Prostate gland (tissue), 2 donors: Measurements from ENCODE around the gene SHROOM2. TPM values are rescaled to one million over a fixed set of nuclear protein-coding genes. Genes with fewer than 3 reads are reported as not detected.

Experiments used
- DNase-seq: peaks from one replicate; pipeline ENCODE4 v3.0.0-alpha.2; 2019; ENCODE audit warnings: low spot score
- H3K27ac ChIP-seq, 2 donors: fragments of 200-600 bp; sonication (generic); 2 replicates each; pipeline ENCODE4 v1.5.1; 2017 to 2019
- H3K27me3 ChIP-seq: fragments of 200-600 bp; sonication (generic); replicated peaks from 2 replicates; pipeline ENCODE4 v1.5.1; 2019; ENCODE audit not compliant: insufficient read depth
- H3K36me3 ChIP-seq, 2 donors: fragments of 200-600 bp; sonication (generic); 1 replicate in 1 of 2; 2 replicates in 1 of 2; pipeline versions ENCODE4 v1.5.1 to v1.8.1; 2017 to 2019
- H3K4me1 ChIP-seq: fragments of 200-600 bp; sonication (generic); replicated peaks from 2 replicates; pipeline ENCODE4 v1.5.1; 2019
- H3K4me3 ChIP-seq, 2 donors: fragments of 200-600 bp; sonication (generic); 2 replicates each; pipeline ENCODE4 v1.5.1; 2017 to 2019
- H3K9me3 ChIP-seq: fragments of 200-600 bp; sonication (generic); 2 replicates; pipeline ENCODE4 v1.5.1; 2017
- POLR2A ChIP-seq: fragments of 450-650 bp; IDR thresholded peaks from one replicate; pipeline ENCODE4 v1.6.1; 2016; ENCODE audit warnings: antibody characterized with exemption, mild to moderate bottlenecking
- POLR2AphosphoS5 ChIP-seq: sonication (generic); formaldehyde crosslinking; IDR thresholded peaks from one replicate; pipeline ENCODE4 v1.6.1; 2017; ENCODE audit warnings: antibody characterized with exemption
- WGBS: methylation state at CpG from one replicate; pipeline ENCODE4 v1.1.5; 2018; 5-methylcytosine and 5-hydroxymethylcytosine counted together
- intact Hi-C: fragments of 100-400 bp; cut with DNase I; formaldehyde crosslinking; loops from one replicate; pipeline ENCODE4 v1.14.2; 2022
- total RNA-seq, 2 donors: library from RNA; depleted of rRNA; stranded (reverse); fragments of >200 nt; gene quantifications; one replicate each; pipeline ENCODE4 v1.1.0, GENCODE V29; 2016
- TF ChIP-seq, protein P1 (sequence below), 4 experiments: fragments of 200-600 bp in 2 of 4; fragments of 450-650 bp in 2 of 4; sonication (generic) in 2 of 4; IDR thresholded peaks; 1 replicate in 3 of 4; 2 replicates in 1 of 4; pipeline ENCODE4 v1.5.1; 2016 to 2019; ENCODE audit warnings: antibody characterized with exemption in 4 of 4, mild to moderate bottlenecking in 2 of 4, moderate library complexity in 2 of 4

SHROOM2 gene
- total RNA-seq, 2 donors from 2014 or later: 36.8 to 71.3 TPM

DNA sequence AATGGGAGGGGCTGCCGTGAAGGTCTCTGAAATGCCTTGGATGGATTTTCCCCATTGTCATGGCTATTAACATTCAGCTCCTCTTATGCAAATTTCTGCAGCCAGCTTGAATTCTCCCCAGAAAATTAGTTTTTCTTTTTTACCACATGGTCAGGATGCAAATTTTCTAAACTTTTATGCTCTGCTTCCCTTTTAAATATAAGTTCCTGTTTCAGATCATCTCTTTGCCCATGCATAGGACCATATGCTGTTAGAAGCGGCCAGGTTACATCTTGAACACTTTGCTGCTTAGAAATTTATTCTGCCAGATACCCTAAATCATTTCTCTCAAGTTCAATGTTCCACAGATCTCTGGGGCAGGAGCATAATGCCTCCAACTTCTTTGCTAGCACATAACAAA lies 167.2 kb downstream of the SHROOM2 start:
- no peak for TF ChIP-seq POLR2A
- TF ChIP-seq, protein P1, sequence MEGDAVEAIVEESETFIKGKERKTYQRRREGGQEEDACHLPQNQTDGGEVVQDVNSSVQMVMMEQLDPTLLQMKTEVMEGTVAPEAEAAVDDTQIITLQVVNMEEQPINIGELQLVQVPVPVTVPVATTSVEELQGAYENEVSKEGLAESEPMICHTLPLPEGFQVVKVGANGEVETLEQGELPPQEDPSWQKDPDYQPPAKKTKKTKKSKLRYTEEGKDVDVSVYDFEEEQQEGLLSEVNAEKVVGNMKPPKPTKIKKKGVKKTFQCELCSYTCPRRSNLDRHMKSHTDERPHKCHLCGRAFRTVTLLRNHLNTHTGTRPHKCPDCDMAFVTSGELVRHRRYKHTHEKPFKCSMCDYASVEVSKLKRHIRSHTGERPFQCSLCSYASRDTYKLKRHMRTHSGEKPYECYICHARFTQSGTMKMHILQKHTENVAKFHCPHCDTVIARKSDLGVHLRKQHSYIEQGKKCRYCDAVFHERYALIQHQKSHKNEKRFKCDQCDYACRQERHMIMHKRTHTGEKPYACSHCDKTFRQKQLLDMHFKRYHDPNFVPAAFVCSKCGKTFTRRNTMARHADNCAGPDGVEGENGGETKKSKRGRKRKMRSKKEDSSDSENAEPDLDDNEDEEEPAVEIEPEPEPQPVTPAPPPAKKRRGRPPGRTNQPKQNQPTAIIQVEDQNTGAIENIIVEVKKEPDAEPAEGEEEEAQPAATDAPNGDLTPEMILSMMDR (IDR thresholded peaks at IDR 0.05): no peak
- TF ChIP-seq POLR2AphosphoS5: no peak
- Histone ChIP-seq H3K9me3 (no peaks in the 10 kb centered on the region), H3K27me3 (no peaks in the 10 kb centered on the region), H3K4me1 (no peaks in the 10 kb centered on the region), H3K4me3 (no peak overlapping the region), H3K27ac (no peak overlapping the region), H3K36me3 (no peaks in the 10 kb centered on the region)
- WGBS: 95% methylated on average over 2 of the region's 2 CpGs
- intact Hi-C loops: no loop called here
- DNase-seq: no peak

DNA sequence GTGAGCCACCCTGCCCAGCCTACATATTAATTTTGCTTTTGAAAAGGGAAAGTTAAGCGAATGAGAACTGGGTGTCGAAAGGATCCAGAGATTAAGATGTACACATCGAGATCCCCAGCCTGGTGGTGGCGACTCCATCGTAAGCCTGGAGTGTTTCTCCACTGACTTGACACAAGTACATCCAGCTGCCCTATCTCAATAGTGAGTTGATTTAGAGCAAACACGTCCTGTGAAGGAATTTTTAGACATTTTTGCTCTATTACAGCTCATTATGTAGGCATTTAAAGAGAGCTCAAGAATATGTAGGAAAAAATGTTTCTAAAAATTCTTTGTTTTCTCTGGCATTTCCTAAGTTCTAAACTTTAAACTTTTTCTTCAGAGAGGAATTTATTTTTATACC lies 169.3 kb downstream of the SHROOM2 start:
- 88% methylated on average over 6 of the region's 6 CpGs for WGBS
- TF ChIP-seq POLR2A: no peak
- TF ChIP-seq, protein P1 (IDR thresholded peaks at IDR 0.05): no peak
- TF ChIP-seq POLR2AphosphoS5: no peak
- no peaks in the 10 kb centered on the region for H3K27me3 ChIP-seq
- H3K4me3 ChIP-seq: no peak overlapping the region
- H3K4me1 ChIP-seq: no peaks in the 10 kb centered on the region
- intact Hi-C loops: no loop called here
- H3K27ac ChIP-seq: no peak overlapping the region
- no peaks in the 10 kb centered on the region for H3K9me3 ChIP-seq
- no peak for DNase-seq
- no peaks in the 10 kb centered on the region for H3K36me3 ChIP-seq

DNA sequence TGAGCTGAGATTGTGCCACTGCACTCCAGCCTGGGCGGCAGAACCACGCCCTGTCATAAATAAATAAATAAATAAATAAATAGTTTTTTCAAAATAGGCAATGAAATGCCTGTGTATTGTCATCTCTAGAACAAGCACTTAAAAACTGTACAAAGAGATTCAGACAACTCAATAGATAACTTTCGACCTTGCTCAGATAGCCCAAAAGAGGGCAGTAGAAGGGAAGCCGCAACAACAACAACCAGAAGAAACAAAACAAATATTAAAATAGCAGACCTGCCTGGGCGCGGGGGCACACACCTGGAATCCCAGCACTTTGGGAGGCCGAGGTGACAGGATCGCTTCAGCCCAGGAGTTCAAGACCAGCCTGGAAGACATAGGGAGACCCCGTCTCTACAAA lies 171.5 kb downstream of the SHROOM2 start:
- intact Hi-C loops: no loop called here
- Histone ChIP-seq H3K4me3 (no peak overlapping the region), H3K36me3 (no peaks in the 10 kb centered on the region), H3K27ac (no peak overlapping the region), H3K4me1 (no peaks in the 10 kb centered on the region), H3K27me3 (no peaks in the 10 kb centered on the region), H3K9me3 (no peaks in the 10 kb centered on the region)
- TF ChIP-seq, protein P1 (IDR thresholded peaks at IDR 0.05): no peak
- TF ChIP-seq POLR2AphosphoS5: no peak
- TF ChIP-seq POLR2A: no peak
- WGBS: 95% methylated on average over 9 of the region's 9 CpGs
- DNase-seq: no peak

DNA sequence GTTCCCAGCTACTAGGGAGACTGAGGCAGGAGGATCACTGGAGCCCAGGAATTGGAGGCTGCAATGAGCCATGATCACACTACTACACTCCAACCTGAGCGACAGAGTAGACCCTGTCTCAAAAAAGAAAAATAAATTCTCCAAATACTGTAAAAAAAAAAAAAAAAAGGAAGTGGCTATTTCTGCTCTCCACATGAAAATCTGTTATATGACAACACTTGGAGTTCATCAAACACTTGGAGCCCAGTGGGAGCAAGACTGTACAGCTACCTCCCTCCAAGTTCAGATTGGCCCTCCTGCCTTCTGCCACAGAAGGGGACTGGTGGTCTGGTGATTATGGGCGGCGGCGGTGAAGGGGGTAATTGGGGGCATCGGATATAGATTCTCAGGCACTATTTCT lies 172.0 kb downstream of the SHROOM2 start:
- Histone ChIP-seq H3K27me3 (no peaks in the 10 kb centered on the region), H3K9me3 (no peaks in the 10 kb centered on the region), H3K27ac (no peak overlapping the region), H3K4me3 (no peak overlapping the region), H3K36me3 (no peaks in the 10 kb centered on the region), H3K4me1 (no peaks in the 10 kb centered on the region)
- TF ChIP-seq, protein P1 (IDR thresholded peaks at IDR 0.05): no peak
- TF ChIP-seq POLR2AphosphoS5 (no peak), POLR2A (no peak)
- WGBS: 99% methylated on average over 5 of the region's 5 CpGs
- DNase-seq: no peak
- intact Hi-C loops: no loop called here

DNA sequence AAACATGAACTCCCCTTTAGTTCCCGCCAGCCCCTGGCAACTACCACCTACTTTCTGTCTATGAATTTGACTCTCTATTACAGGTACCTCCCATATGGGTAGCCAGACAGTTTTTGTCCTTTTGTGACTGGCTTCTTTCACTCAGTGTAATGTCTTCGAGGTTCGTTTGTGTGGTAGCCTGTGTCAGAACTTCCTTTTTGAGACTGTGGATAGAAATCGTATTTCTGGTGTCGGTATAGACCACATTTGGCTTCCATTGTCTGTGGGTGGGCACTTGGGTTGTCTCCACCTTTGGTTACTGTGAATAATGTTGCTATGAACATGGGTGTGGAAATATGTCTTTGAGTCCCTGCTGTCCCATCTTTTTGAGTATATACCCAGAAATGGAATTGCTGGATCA lies 175.5 kb downstream of the SHROOM2 start:
- no peaks in the 10 kb centered on the region for H3K9me3 ChIP-seq
- no peak overlapping the region for H3K27ac ChIP-seq
- no peak overlapping the region for H3K4me3 ChIP-seq
- TF ChIP-seq POLR2AphosphoS5 (no peak), POLR2A (no peak)
- TF ChIP-seq, protein P1 (IDR thresholded peaks at IDR 0.05): no peak
- H3K4me1 ChIP-seq: no peaks in the 10 kb centered on the region
- no peak for DNase-seq
- H3K27me3 ChIP-seq: no peaks in the 10 kb centered on the region
- intact Hi-C loops: no loop called here
- no peaks in the 10 kb centered on the region for H3K36me3 ChIP-seq
- WGBS: 80% methylated on average over 5 of the region's 5 CpGs
